ENCODE measurements around the gene SMAP1.

SMAP1 gene

DNA sequence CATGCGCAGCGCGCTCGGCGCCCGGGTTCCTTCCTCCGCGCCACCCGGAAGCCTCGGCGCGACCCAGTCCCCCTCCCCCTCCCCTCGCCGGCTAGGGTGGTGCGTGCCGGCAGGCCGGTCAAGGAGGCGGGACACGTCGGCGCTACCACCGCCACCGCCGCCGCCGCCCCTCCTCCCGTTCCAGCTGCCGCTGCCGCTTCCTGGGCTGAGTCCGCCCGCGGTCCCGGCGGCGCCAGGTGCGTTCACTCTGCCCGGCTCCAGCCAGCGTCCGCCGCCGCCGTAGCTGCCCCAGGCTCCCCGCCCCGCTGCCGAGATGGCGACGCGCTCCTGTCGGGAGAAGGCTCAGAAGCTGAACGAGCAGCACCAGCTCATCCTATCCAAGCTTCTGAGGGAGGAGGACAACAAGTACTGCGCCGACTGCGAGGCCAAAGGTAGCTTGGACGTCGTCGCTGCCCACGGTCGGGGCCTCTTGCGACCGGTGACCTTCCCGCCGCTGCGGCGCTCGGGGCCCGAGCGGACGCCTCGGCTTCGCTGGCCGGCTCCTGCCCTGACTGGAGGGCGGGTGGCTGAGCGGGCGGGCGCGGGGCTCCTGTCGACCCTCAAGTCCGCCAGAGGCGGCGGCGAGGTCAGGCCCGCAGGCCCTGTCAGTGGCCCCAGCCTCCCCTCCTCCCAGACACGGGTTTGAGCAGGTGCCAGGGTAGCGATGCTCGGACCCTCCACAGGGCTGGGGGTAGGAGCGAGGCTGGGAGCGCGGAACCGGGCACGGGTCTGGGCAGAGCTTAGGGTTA is at the start of gene SMAP1:
Gene SMAP1, plus strand, starts transcription at position 173 of the 788 bp plus-strand sequence. Its CDS starts 141 bp downstream, at position 314.
- DNase-seq (ENCODE audit: low read depth, low spot score) = peak; percentile 48

DNA sequence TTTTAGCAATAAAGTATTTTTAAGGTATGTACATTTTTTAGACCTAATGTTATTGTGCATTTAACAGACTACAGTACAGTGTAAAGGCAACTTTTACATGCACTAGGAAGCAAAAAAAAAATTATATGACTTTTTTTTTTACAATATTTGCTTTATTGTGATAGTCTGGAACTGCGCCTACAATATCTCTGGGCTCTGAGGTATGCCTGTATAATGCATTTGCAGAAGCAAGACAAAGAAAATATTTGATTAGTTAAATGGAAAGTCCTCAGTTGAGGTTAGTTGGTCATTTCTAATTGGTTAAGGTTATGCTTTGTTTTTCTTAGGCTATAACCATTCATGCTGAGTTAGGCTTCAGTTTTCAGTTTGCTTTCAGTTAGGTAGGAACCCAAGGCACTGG is 46.9 kb upstream of the SMAP1 start:
- DNase-seq (ENCODE audit: low read depth, low spot score) = no peak

DNA sequence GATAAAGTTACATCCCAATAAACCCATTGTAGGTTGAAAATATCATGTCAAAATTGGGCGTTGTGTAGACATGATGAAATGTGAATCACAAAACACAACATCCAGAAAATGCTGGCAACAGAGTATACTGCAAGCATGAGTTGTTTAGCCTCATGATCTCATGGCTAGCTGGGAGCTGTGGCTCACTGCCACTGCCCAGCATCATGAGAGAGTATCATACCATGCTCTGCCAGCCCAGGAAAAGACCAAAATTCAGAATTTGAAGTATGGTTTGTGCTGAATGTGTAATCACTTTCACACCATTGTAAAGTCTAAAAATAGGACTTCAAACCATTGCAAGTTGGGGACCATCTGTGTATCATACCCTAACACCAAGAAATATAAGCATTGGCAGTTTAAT is 45.2 kb upstream of the SMAP1 start:
- DNase-seq (ENCODE audit: low read depth, low spot score) = no peak

DNA sequence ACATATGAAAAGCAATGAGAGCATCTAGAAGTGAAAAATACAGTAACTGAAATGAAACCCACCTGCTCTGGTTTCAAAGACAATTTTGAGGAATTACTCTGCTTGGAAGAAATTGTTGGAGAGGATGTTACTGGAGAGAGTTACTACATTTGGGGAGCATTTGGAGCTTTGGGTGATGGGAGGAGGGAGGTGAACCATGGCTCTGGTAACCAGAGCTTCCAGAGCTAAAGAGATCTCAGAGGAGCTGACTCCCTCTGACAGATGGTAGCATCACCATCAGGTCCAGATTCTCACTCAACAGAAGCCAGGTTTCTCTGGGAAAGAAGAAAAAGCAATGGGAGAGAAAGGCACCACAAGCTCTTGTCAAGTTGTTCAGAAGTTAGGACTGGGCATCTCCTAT is 42.2 kb upstream of the SMAP1 start:
- DNase-seq (ENCODE audit: low read depth, low spot score) = no peak

DNA sequence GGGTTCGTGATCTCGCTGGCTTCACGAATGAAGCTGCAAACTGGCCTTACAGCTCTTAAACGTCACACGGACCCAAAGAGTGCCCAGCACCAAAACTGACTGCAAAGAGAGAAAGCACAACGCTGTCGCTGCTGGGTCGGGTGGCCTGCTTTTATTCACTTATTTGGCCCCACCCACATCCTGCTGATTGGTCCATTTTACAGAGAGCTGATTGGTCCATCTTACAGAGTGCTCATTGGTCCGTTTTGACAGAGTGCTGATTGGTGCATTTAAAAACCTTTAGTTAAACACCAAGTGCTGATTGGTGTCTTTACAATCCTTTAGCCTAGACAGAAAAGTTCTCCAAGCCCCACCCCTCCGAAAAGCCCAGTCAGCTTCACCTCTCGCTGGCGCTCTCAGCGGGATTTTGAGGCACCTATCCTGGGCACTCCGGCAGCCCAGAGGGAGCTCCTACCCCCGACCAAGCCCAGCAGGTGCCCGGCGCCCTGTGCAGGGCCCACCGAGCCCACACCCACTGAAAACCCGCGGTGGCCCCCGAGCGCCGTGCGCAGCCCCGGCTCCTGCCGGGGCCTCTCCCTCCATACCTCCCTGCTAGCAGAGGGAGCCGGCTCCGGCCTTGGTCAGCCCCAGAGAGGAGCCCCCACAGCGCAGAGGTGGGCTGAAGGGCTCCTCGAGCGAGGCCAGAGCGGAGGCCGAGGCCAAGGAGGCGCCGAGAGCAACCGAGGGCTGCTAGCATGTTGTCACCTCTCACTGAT is 40.0 kb upstream of the SMAP1 start:
- no peak for DNase-seq (ENCODE audit: low read depth, low spot score)

DNA sequence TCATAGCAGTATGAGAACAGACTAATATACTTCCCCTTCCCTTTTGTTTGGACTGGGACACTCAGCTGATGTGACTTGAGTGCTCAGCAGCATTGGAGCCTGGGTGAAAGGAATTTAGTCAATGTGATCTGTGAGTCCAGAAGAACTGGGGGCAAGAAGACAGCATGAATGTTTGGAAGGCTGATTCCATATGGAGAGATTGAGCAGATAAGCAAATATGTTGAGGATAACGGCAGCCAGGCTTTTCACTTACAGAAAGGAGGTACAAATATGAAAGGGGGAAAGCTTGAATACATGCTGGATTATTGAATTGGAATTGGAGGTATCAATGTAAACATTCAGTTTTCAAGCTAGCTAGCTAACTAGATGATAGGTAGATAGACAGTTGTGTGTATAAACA is 37.8 kb upstream of the SMAP1 start:
- no peak for DNase-seq (ENCODE audit: low read depth, low spot score)

DNA sequence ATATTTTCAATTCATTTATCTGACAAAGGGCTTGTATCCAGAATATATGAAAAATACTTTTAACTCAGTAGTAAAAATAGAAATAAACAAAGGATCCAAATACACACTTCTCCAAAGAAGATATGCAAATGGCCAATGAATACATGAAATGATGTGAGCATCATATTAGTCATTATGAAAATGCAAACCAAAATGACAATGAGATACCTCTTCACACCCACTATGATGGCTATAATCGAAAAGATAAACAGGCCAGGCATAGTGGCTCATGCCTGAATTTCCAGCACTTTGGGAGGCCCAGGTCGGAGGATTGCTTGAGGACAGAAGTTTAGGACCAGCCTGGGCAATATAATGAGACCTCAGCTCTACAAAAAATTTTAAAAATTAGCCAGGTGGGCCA is 33.8 kb upstream of the SMAP1 start:
- no peak for DNase-seq (ENCODE audit: low read depth, low spot score)

DNA sequence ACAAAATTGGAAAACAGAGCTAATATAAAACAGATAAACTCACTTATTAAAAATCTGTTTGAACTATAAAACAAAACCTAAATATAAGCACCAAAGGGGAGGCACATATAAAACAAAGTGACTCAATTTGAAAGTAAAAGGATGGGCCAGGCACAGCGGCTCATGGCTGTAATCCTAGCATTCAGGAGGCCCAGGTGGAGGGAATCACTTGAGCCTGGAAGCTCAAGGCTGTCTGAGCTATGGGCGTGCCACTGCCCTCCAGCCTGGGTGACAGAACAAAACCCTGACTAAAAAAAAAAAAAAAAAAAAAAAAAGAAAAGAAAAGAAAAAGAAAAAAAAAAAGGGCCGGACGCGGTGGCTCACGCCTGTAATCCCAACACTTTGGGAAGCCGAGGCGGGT is 31.1 kb upstream of the SMAP1 start:
- no peak for DNase-seq (ENCODE audit: low read depth, low spot score)

DNA sequence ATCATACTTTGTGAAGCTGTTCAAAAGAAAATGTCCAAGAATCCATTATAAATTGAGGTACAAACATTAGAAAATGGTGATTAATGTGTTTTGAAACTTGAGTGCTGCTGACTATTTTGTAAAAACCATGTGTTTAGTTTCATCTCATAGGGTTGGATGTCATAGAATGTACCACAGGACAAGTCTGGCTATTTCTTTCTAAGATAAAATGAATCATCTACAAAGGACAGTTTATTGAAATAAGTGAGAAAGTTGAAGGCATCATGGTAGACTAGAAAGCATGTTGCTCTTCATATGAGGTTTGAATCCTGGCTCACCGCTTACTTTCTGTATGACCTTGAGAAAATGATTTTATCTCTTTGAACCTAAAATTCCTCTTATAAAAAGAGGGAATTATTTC is 29.2 kb upstream of the SMAP1 start:
- DNase-seq (ENCODE audit: low read depth, low spot score) = no peak

DNA sequence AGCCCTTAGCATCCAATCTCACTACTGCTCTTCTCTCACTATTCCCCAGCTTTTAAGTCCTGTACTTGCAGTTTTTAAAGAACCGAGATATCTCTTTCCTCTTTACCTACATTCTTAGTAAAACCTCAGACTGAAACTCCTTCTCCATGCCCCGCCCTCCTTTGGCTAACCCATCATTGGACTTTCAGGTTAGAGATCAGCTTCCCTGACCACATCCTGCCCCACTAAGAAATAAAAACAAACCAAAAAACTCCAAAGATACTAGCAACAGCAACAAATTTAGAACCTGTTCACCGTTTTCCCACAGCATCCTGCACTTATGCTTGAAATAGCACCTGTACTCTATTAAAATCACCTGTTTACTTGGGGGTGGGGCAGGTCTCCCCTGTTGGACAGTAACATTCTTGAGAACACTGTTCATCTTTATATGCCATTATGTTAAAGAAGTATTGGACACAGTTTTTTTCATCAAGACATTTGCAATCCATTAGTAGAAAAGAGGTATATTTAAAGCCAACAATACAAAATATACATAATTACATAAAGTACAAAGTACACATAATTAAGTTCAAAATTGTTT is 16.3 kb upstream of the SMAP1 start:
- DNase-seq (ENCODE audit: low read depth, low spot score) = no peak

DNA sequence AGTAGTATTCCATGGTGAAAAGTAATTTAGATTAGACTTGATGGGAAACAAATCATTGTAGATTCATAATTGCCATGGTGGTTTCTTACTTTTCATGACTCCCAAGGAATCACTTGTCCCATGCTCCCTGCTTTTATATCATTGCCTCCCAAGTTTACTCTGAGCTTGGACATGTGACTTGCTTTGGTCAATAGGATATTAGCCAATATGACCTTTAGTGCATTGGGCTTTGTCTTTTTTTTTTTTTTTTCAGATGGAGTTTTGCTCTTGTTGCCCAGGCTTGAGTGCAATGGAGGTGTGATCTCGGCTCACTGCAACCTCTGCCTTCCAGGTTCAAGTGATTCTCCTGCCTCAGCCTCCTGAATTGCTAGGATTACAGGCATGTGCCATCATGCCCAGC is 15.5 kb upstream of the SMAP1 start:
- no peak for DNase-seq (ENCODE audit: low read depth, low spot score)

DNA sequence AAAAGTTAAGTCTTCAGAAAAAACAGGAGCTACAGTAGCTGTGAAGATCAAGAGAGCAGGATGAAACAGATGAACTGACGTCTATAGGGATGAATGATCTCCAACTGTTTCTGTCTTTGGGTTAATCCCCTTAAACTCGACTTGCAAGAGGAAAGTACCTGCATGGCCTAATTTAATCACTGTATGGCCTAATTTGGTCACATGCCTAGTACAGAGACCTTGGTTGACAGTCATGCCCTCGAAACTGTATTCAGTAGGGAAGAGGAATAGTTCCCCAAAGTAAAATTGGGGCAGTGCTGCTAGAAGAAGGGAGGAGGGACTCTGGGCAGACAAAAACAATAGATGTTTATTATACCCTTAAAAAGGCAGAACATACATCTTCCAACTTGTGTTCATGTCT is 10.0 kb upstream of the SMAP1 start:
- DNase-seq (ENCODE audit: low read depth, low spot score) = no peak

DNA sequence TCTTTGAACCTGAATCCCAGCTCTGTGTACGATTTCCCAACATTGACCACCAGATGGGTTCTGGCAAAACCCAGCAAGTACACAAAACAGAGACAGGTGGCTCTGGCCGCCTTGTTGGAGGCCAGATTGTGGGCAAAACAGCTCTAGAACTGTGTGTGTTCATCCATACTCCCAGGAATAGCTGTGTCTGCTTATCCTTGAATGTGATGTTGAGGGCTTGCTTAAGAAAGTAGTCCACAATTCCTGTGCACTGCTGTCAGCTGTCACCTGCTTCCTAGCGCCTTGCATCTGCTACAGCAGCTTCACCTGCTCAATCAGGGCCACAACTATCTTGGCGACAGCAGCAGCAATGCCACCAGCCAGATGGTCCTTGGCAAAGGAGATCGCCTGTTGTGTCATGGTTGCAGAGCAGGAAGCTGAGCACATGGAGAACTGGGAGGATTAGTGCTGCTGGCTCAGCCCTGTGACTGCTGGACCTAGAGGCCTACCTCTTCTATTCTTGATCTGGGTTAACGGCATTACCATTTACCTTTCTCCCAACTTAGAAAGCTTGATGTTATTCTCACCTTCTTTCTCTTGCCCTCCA is 3.7 kb upstream of the SMAP1 start:
- no peak for DNase-seq (ENCODE audit: low read depth, low spot score)

DNA sequence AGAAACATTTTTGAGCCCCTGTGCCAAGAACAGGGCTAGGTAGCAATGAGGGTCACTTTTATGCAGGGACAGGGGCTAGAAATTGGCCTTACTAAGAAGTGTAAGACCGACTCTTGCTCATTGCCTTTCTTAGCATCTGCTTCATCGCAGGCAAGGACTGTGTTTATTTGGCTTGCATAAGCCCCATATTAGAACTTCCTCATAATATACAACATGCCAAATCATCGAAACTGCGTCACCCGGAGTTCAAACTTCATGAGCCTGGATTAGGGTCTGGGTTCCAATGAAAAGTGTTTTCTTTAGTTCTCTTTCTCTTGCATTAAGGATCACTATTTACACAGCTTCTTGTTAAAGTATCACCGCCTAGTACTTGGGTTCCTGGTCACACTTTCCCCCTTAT is 977 bp upstream of the SMAP1 start:
- no peak for DNase-seq (ENCODE audit: low read depth, low spot score)

DNA sequence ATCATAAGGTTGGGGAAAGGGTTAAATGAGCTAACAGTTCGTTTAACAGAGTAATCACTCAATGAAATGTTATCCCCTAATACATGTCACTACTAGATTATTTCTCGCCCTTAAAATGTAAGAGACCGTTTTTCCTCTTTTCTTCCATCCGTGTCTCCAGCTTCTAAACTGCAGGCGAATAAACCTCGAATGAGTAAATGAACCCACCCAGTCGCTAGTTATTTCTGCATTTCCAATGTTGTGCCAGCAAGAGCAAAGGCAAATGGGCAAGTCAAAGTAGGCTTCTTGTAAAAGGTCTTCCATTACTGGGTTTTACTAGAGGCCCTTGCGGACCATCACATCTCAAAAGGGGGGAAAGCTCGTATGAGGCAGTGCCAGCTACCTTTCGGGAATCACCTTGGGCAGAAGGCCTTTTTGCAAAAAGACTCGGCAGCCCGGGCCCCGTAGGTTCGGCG is 400 bp upstream of the SMAP1 start:
- DNase-seq (ENCODE audit: low read depth, low spot score) = no peak

DNA sequence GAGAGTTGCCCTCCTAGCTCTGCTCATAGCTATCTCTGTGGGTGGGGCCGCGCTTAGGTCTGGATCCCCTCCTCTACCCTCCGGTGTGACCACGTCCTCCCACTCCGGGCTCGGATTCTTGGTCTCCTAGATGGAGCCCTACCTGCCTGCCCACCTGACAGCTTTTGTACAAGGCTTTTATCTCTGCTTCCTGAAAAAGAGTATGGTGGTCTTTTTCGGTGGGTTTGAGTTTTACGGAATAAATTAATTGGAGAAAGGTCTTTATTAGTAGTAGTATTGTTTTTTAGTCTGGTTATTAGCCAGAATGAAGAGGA is 773 bp downstream of the SMAP1 start:
- no peak for DNase-seq (ENCODE audit: low read depth, low spot score)

DNA sequence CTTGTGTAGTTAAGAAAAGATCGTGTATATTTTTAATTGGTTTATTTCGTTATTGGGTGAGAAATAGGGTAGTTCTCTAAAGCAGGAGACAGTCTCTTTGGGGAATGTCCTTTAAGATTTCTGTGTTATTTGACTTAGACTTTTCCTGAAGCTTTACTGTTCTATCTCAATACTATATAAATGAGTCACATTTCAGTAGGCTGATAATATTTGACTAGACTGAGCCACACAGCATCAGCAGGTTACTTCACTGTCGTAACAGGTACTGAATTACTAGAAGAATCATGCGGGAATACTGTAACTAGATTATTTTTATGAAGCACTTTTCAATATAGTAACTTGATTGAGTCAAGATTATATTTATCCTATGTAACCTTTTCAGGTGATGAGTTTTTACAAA is 1.4 kb downstream of the SMAP1 start:
- no peak for DNase-seq (ENCODE audit: low read depth, low spot score)

DNA sequence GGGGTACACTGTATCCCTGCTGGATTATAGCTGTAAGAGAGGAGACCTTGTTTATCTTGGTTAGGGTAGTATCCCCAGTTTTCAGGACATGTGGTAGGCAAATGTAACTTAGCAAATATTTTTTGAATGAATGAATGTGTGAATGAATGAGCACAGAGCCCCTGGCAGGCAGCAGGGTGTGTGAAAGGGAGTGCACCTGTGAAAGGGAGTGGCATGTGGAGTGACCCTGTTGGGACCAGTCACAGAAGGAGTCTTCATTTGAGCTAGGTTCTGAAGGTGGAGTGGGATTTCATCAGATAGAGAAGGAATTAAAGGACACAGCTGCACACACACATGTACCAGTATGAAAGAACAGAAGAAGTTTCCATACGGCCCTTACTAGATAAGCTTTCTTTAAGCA is 4.9 kb downstream of the SMAP1 start:
- DNase-seq (ENCODE audit: low read depth, low spot score) = no peak

DNA sequence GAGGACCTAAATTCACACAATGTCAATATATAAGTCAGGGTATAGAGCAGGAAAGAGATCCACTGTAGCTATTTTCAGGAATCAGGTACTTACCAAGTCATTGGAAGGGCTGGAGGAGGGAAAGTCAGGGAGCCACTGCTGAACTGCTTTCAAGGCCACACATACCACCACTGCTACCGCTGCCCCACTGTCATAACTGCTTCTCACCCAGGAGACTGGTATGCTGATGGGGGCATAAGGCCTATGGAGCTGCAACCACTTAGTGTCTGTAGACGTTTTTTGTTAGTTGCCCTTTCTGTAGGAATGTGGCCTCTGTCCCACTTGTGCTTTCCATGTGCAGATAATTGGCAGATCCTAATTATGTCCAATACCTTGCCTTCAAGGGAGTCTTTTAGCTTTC is 5.4 kb downstream of the SMAP1 start:
- no peak for DNase-seq (ENCODE audit: low read depth, low spot score)

DNA sequence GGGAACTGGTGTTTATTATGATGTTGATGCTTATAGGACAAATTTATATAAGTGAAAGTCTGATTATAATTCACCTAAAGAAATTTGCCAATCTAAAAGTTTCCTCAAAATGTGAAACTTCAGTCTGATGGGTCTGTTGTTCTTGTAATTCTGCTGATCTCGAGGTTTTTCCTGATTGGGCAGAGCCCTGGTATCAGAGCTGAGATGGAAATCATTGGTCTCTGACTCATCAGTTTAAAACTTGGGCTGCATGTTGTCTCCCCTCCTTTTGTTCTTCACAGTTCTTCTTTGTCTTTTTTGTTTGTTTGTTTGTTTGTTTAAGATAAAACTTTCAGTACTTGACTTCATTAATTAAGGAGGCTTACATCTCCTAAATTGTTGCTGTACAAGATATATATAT is 5.9 kb downstream of the SMAP1 start:
- DNase-seq (ENCODE audit: low read depth, low spot score) = peak; percentile 9

DNA sequence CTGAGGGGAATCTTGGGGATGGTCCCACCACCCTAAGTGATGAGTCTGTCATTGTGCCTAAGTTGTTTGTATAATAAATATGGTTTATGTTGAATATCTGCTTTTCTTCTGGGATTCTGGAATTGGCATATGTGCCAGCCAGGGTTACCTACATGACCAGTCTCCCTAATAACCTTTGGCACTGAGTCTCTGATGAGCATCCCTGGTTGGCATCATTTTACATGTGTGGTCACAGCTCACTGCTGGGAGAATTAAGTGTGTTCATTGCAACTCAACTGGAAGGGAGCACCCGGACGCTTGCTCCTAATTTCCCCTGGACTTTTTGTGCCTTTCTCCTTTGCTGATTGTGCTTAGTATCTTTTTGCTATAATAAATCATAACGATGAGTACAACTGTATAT is 8.1 kb downstream of the SMAP1 start:
- DNase-seq (ENCODE audit: low read depth, low spot score) = no peak

DNA sequence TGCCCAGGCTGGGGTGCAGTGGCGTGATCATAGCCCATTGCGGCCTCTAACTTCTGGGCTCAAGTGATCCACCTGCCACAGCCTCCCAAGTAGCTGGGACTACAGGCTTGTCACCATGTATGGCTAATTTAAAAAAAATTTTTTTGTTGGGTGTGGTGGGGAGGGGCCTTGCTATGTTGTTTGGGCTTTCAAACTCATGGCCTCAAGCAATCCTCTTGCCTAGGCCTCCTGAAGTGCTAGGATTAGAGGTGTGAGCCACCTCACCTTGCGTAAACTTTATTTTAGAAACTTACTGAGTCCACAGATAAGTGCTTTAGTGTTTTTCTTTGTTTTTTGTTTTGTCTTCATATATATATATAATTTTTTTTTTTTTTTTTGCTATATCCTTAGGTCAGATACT is 9.1 kb downstream of the SMAP1 start:
- no peak for DNase-seq (ENCODE audit: low read depth, low spot score)

DNA sequence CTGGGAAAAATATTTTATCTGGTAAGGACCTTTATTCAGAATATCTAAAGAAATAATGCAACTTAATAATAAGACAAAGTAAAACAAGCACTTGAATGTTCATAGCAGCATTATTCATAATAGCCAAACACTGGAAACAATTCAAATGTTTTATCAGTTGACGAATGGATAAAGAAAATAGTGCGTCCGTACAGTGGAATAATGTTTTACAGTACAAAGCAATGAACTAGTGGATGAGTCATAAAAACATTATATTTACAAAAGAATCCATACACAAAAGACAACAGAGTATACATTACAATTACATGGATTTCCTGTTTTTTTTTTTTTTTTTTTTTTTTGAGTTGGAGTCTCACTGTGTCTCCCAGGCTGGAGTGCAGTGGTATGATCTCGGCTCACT is 12.7 kb downstream of the SMAP1 start:
- DNase-seq (ENCODE audit: low read depth, low spot score) = no peak
